GM18519 (cell line): Measurements from ENCODE around the gene KCNJ11.

ENCODE experiments used
- ATAC-seq: cut with Tn5 transposase; IDR thresholded peaks from one replicate; pipeline ENCODE4 v1.9.1; 2021; ENCODE audit warnings: mild to moderate bottlenecking, moderate library complexity; ENCODE audit not compliant: unreplicated experiment, low FRiP score

Gene KCNJ11

DNA sequence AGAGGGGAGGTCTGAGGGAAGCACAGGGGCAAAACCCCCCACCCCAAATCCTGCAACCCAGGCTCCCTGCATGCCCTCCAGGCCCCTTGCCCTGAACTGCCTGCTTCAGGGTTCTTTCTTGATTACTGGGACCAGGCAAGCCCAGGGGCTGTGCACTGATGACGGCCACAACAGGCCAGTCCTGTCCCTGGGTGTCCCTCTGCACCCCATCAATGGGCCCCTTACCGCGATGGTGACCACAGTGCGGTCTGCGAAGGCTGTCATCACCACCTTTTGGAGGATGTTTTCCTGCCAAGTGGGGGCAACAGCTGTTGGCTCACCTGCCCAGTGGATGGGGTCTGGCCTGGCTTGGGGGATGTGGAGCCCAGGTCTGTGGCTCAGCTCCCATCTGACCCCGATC, 5.0 kb upstream of the KCNJ11 start:
- no peak for ATAC-seq

DNA sequence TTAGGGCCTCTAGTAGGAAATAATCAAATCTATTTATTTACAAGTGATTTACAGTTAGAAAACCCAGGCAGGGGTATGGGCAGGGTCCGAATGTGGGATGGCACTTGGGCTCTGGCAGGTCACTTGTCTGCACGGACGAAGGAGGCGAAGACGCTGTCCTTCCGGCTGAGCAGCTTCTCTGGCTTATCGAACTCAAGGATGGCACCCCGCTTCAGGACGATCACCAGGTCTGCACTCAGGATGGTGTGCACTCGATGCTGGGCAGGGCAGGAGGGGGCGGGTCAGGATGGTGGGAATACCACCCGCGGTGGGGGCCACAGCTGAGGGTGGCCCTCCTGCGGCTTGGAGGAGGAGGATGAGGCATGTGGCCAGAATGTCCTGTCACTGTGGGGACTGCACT, 4.4 kb upstream of the KCNJ11 start:
- ATAC-seq, result no peak

DNA sequence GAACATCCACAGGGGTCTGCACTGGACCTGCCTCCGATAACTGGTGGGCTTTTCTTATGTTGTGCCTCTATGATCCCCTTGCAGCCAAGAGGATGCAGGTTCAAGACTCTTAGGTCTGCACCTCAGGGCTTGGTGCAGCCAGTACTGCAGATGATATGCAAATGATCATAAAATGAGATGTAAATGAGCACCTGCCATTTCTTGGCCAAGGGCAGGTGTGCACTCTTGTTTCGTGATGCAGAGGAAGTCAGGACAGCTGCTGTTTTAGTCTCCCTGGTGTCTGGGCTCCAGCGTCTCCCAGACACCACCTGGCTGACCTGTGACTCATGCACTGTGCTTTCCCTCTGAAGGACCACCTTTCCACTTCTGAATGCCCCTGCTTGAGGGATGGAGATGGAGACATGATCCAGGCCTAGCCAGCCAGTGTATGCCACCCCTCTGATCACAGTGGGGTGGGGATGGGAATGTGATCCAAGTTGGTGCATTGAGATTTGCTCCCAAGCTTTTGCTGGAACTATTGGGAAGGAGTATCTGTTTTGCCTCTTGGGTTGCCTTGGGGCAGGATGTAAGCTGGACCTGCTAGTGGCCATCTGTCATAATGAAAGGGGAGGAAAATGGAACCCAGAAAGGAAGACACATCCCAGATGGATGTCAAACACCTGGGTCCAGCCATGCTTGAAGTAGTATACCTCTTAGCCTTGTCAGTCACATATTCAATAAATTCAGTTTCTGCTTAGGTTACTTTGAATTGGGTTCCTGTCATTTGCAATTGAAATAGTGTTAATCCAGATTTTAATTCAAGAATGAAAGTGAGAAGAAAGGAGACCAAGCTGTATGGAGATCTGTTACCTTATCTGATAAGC, 3.3 kb upstream of the KCNJ11 start:
- no peak for ATAC-seq

DNA sequence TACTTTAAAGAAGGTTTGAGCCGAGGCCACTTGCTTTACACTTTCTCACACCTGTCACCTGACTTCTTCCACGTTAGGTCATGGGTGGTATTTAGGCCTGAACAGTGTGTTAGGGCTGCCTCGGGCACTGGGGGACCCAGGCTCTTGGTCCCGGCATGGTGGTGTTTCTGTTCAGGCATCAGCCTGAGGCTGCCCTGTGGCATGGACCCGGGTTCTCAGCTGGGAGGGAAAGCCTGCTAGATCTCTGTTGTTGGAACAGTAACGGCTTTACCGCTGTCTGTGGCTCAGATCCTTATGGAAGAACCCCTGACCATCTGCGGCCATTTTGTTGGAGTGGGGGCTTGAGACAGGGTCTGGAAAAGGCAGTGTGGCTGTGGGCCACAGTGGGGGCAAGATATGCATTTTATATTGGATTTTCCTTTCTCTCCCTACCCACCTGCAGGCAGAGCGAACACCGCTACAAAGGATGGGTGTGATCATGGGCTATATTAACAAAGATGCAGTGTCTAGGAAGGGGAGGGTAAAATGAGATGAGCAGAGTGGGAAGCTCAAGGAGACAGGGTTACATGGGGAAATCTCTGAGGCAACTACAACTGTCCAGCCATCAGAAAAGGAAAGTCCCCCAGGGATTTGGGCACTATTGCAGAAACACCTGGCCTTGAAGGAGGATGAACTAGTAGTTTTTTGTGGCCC, 1.6 kb upstream of the KCNJ11 start:
- ATAC-seq, result no peak

DNA sequence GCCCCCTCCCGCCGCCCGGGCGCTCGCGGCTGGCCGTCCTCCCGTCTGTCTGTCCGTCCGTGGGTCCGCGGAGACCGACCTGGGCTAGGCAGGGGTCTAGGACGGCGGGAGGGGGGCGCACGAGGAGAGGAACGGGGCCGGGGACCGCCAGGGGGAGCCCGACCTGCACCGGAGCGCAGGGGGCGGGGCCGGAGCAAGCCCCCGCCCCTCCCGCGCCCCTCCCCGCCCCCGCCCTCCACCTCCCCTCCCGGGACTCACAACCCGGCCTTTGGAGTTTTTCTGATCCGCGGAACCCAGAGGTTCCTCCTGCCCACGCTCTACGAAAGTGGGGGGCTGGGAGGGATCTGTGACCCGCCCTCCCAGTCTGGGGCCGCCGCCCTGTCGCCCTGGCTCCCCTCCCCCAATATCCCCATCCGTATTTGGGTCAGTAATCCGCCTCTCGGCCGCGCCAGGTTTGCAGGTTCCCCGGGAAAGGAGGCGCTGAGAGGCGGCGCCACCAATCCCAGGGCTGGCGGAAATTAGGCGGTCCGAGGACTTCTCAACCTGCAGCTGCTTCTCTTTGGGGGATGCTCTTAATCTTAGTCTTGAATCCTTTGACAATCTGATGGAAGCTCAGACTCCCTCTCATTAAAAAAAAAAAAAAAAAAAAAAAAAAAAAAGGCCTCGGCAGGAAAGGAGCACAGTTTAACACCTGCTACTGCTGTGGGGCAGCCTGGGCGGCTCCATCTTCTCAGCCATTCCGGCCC, 925 bp upstream of the KCNJ11 start:
- ATAC-seq, result no peak

DNA sequence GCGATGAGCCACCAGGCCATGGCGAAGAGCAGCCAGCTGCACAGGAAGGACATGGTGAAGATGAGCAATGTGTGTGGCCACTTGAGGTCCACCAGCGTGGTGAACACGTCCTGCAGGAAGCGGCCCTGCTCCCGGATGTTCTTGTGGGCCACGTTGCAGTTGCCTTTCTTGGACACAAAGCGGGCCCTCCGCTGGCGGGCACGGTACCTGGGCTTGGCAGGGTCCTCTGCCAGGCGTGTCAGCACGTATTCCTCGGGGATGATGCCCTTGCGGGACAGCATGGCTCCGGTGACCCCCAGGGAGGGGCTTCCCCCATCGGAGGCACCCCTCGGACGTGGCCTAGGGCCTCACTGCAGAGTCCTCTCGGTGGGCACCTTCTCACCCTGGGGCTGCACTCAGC, 648 bp downstream of the KCNJ11 start:
- no peak for ATAC-seq

DNA sequence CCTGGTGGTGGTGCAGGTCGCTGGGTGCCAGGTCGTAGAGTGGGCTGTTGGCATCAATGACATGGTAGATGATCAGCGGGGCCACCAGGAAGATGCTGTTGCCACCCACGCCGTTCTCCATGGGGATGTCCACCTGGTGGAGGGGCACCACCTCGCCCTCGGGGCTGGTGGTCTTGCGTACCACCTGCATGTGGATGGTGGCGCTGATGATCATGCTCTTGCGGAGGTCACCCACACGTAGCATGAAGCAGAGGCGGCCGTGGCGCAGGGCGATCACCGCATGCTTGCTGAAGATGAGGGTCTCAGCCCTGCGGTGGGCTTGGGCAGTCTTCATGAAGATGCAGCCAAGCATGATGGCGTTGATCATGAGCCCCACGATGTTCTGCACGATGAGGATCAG, 1.2 kb downstream of the KCNJ11 start:
- ATAC-seq, result no peak

DNA sequence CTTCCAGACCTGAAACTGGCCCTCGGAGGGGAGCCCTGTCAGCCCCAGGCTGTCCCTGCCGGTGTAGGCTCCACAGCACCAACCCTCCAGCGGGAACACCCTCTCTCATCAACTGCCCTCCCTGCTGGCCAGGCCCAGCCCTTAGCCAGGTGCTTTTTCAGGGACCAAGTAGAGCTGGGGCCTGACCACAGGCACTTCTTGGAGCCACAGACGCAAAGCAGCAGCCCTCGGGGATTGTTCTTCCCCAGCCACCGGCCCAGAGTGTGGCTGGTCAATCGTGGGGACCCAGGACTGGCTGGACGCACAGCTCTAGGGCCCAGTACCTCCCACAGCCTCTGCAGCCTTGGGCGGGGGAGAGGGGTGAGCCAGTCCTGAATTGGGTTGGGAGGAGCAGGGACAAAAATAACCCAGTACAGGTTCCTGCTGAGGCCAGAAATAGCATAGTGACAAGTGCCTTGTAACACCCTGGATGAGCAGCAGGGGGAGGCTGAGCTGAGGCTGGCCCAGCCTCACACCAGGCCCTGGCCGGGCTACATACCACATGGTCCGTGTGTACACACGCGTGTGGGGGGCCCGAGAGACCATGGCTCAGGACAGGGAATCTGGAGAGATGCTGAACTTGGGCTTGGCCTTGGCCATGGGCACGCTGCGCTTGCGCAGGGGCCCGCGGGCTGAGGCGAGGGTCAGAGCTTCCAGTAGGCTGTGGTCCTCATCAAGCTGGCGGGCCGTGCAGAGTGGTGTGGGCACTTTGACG, 2.0 kb downstream of the KCNJ11 start:
- ATAC-seq, result peak; percentile 55

DNA sequence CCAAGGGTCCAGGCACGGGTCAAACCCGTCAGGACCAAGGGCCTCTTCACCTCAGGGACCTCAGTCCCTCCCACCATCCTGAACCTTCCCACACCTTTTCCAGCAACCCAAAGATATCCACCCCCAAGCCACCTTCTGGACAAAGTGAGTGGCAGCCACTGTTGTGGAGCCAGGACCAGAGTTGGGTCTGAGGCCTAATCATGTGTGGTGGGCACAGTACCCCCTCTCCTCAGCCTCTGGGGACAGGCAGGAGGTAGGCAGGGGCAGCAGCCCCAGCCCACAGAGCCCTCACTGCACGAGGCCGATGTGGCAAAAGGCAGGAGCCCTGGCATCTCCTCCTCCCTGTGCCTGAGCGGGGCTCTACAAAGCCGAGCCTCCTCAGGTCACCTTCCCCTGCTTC, 2.5 kb downstream of the KCNJ11 start:
- ATAC-seq, result no peak

DNA sequence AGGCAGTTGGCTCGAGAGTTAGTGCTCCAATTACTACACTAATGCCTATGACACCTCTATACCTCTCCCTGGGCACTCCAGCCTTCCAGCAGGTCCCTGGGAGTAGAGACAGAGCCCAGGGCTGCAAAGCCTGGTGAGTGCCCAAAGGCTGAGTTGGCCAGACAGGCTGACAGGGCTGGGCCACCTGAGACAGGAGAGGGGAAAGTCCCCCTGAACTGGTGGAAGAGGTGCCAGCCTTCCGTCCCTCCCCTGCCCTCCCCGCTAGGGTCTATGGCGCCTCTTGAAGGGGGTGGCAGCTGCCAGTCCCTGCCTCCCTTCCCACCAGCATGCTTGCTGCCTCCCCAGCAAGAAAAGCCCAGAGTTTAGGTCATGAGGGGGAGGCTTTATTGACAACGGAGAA, 3.0 kb downstream of the KCNJ11 start:
- no peak for ATAC-seq

DNA sequence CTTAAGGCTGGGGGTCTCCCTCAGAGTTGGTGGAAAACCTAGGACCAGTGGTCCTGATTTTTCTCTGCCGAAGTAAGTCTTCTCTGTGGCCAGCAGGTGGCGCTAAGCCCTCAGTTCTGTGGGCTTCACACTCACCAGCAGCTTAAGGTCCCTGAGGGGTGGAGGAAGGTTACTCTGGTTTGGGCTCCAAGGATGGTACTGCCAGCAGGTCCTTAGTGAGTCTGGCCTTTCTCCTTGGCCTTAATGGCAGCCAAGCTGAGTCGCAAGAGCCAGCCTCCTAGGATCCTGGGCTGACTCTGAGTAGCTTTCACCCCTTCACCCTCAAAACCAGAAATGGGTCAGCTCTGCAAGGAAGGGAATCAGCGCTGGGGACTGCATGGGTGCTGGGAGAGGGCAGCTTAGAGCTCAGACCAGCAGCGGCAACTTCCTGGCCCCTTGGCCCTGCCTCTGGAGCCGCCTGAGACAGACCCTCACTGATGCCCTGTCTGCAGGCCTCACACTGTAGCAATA, 4.4 kb downstream of the KCNJ11 start:
- ATAC-seq, result no peak

DNA sequence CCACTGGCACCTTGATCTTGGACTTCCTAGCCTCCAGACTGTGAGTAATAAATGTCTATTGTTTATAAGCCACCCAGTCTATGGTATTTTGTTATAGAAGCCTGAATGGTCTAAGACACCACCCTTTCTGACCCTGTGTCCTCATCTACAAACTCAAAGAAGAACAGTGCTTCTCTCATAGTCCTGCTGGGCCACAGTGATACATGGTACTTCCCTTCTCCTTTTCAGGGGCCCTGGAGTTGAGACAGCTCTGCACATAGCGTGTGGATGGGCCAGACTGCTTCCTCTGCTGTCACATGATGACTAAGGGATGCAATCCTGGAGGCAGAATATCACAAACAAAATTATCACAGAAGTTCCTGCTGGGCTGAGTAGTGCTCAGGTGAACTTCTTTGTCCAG, 5.0 kb downstream of the KCNJ11 start:
- ATAC-seq, result no peak

DNA sequence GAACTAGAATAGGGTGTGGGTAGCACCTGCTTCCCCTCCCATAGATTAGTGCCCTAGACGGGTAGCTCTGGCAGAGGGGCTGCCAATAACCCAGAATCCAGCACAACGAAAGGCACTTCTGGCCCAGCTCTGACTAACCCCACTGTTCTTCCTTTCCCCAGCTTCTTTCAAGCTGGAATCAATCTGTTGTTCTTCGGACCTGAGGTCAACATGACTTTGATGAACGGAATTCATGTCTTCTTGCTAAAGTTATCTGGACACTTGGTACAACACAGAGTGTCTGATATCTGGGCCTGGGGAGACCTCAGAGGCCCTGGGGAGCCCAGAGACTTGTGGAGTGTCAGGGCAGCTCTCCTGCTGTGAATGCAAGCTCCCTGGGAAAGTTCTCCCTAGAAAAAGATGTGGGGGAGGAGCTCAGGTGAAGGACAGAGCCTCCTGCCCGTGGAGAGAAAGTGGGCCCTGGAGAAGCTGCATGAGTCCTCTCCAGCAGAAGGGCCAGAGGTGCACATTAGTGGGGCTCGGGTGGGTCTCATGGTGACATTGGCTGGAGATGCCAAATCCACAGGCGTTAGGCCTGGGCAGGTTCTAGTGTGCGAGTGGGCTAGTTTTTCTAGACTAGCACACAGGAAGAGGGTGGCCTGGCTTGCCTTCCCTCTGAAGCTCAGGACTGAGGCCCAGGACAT, 6.3 kb downstream of the KCNJ11 start:
- ATAC-seq, result no peak

DNA sequence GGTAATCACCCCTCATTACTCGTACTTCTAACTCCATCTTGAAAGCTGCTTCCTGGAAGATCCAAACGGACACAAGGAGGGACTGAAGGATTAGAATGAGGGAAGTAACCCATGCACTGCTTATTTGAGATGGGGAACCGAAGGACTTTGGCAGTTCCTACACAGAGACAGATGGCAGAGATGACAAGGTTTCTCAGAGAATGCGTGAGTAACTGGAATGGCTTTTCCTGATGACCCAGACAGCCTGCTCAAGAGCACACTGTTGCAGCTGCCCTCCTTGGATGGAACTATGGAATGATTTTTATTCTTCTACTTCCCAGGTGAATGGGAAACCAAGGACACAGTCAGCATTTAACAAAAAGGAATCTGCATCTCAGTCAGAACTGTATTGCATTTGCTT, 7.3 kb downstream of the KCNJ11 start:
- no peak for ATAC-seq

DNA sequence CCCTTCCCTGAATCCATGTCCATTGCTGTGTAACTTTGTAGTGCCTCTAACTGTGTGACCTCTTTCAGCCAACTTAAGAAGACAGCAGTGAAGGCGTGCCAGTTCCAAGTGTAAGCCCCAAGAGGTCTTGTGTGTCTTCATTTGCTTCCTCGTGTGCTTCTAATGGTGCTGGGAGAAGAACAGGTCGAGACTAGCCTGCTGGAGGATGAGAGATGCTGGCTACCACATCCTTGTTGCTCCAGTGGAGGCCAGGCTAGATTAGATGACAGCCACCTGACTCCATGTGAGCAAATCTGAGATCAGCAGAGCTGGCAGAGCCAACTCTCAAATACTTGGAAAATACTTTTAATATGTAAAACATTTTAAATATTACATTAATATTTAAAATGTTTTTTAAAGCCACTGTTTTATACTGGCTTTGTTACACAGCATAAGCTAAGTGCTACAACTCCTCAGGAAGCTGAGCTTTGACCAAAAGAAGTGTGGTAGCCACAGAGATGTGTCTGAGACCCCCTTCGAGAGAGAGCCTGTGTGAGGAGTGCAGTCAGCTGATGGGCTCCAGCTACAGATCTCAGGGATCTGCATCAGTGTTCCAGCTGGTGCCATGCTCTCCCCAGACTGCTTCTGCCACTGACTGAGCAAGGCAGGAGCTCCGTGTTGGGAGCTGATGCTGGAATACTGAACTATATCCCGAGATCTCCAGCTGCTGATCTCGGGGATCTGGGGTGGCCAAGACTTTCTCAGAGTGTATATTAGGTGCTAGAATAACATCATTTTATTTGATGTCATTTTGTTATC, 8.9 kb downstream of the KCNJ11 start:
- ATAC-seq, result no peak

DNA sequence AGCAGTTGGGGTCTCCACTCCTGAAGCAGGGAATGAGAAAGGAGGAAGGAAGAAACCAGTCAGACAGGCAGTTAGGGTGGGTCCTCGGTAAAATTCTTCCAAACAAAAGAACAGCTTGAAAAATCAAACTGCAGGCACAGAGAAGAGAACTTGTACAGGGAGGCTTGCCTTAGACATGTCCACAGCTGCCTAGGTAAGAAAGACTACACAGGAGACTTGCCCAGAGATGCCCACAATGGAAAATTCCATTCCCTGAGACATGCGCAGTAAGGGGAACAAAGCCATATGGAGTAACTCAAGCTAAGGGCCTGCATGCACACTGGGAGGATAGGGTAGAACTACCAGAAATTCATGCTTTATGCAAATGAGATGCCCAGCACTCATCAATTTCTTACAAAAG, 9.8 kb downstream of the KCNJ11 start:
- ATAC-seq, result no peak

DNA sequence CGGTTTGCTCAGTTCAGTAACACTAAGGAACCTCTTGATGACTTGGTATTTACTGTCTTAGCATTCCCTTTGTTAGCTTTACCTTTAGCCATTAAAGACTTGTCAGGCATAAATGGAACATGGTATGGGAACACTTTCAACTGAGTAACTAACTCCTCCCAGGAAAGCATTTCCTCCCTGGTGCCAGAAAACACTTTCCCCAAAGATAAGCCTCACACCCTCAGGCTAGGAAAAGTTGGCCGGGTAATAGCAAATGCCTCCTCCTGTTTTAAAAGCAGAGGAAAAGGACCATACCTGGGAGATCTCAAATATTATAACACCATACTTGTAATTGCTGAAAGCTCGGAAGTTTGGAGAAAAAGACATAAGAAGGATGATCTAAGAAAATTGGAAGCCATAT, 12.0 kb downstream of the KCNJ11 start:
- ATAC-seq, result no peak

DNA sequence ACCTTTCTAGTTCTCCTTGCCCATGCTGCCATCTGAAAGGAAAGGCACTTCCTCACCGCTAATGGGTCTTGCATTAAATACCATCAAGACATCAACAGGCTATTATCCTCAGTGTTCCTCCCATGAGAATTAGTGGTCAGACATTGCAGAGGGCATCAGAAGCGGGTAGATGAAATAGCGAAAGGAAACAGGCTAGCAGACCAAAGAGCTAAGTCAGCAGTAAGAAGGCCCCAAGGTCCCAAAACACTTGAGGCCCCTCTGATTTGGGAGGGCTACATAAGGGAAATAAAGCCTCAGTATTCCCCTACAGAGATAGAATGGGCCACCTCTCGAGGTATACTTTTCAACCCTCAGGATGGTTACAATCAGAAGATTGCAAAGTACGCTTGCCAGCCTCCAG, 12.9 kb downstream of the KCNJ11 start:
- no peak for ATAC-seq

DNA sequence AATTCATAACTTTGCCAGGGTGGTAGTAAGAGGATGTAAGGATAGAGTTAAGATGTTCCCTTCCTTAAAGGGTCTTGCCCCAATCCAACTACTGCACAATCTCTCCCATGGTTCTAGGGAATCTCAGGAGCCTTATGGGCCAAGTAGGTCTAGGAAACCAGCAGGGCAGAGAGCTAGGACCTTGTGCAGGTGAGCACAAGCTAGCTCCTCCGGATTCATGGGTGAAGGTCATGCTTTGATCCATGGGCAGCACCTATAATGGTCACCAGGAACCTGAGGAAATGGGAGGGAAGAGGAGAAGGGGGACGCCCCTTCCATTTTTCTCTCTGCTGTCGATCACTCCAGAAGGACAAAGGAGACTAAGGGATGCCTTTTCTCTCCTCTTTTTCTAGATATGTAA, 16.8 kb downstream of the KCNJ11 start:
- ATAC-seq, result no peak
